HepG2 (cell line): Measurements from ENCODE around the gene KCNE5.

Experiments
- CTCF ChIP-seq: sonication (generic); formaldehyde crosslinking; IDR thresholded peaks from 2 replicates; pipeline ENCODE4 v1.5.0; 2020; ENCODE audit warnings: mild to moderate bottlenecking, missing genetic modification reagents, moderate library complexity
- E2F5 ChIP-seq: sonication (generic); formaldehyde crosslinking; conservative IDR thresholded peaks from 2 replicates; pipeline ENCODE4 v1.4.0; 2020; ENCODE audit warnings: missing genetic modification reagents
- ZNF749 ChIP-seq: sonication (generic); formaldehyde crosslinking; IDR thresholded peaks from 2 replicates; pipeline ENCODE4 v1.8.0; 2022; ENCODE audit warnings: mild to moderate bottlenecking, missing genetic modification reagents, moderate library complexity, borderline replicate concordance
- ZNF773 ChIP-seq: sonication (generic); formaldehyde crosslinking; IDR thresholded peaks from 2 replicates; pipeline ENCODE4 v1.4.0; 2020; ENCODE audit warnings: missing genetic modification reagents, borderline replicate concordance

DNA sequence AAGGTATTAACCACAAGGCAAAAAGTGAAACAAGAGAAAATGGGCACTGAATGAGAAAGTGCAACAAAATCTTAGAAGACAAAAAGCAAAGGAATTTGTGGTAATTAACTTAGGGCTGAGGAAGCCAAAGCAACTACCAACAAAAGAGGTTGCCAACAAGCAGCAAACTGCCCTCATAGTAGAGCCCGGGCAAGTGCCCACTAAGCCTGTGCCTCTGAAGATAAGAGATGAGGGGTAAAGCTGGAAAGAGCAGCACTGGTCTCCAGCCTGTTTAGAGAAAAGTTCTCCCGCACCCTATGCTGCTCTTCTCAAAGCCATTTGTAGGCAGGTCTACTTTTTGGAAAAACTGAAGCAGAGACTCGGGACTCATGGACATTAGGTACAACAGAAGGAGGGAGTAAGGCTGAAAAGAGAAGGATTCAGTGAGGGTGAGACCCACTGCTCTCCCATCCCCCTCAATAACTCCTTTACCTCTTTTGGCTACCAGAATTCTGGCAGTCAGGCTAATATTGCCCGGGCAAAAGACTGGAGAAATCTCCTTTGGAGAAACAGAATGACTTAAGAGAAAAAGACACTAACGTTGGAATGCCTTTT is 29.6 kb upstream of the KCNE5 start:
- TF ChIP-seq ZNF749 (CRISPR knock-in tag) (no peak), ZNF773 (CRISPR knock-in tag) (no peak), E2F5 (CRISPR knock-in tag) (no peak), CTCF (CRISPR knock-in tag) (no peak)
